H1 (cell line): ENCODE measurements around the gene RBM14. TPM values are rescaled to one million over a fixed set of nuclear protein-coding genes. Genes with fewer than 3 reads are reported as not detected.
A peak's percentile ranks its signal among the peaks of the same experiment; 100 is the strongest.

ENCODE experiments used
- BACH1 ChIP-seq: IDR thresholded peaks from 2 replicates; pipeline ENCODE4 v1.6.1; 2012; ENCODE audit warnings: low read length, improper control_type of control experiment
- CHD7 ChIP-seq: fragments of 300-600 bp; sonication (generic); IDR thresholded peaks from 2 replicates; pipeline ENCODE4 v1.7.1; 2012; ENCODE audit warnings: low read length, moderate library complexity, mild to moderate bottlenecking, inconsistent platforms; ENCODE audit not compliant: insufficient replicate concordance
- CTCF ChIP-seq, 3 experiments: IDR thresholded peaks; 1 replicate in 2 of 3; 2 replicates in 1 of 3; pipeline versions ENCODE4 v1.5.1 to v1.6.1; 2011; ENCODE audit warnings: low read length in 3 of 3, mild to moderate bottlenecking in 3 of 3, inconsistent platforms in 2 of 3, low read depth in 1 of 3, moderate library complexity in 1 of 3; ENCODE audit not compliant: insufficient read depth in 1 of 3; ENCODE audit errors: control extremely low read depth in 1 of 3
- RNF2 ChIP-seq: fragments of 200-900, 300-1000 bp; sonication (generic); IDR thresholded peaks from 2 replicates; pipeline ENCODE4 v1.7.1; 2016; ENCODE audit warnings: borderline replicate concordance, low read depth, mild to moderate bottlenecking, antibody characterized with exemption, low read length; ENCODE audit not compliant: poor library complexity, severe bottlenecking; ENCODE audit errors: missing control alignments
- TBP ChIP-seq: IDR thresholded peaks from 2 replicates; pipeline ENCODE4 v1.6.1; 2011; ENCODE audit warnings: low read depth, low read length, improper control_type of control experiment
- polyA plus RNA-seq, 7 experiments: library from polyadenylated mRNA; depleted of rRNA in 3 of 7; stranded (reverse) in 5 of 7; unstranded in 2 of 7; fragments of >200 nt in 5 of 7; fragments of 200-250 nt in 2 of 7; gene quantifications; 1 replicate in 5 of 7; 2 replicates in 1 of 7; 4 replicates in 1 of 7; pipeline versions ENCODE4 v1.2.1 to v1.2.3, GENCODE V29; 2011 to 2013; ENCODE audit warnings: missing spikeins in 2 of 7, mixed read lengths in 2 of 7
- total RNA-seq: library from RNA; stranded (reverse); fragmentation: NEBNext Ultra II Directional; extraction: Animal tissue kit (Norgen Biotek cat#: 25700); gene quantifications from 2 replicates; pipeline ENCODE4 v1.2.1, GENCODE V29; 2021
- TF ChIP-seq, protein P1 (sequence below): IDR thresholded peaks from 2 replicates; pipeline ENCODE4 v1.6.1; 2011; ENCODE audit warnings: low read depth, mild to moderate bottlenecking, low read length; ENCODE audit not compliant: insufficient read depth

The RBM14 gene
- total and polyA plus RNA-seq, 2 of the 8 experiments (the other 6 are each of a cell fraction or from before 2014, with no cell fraction given) = 67.2 to 142 TPM

- peak; percentile 12 for TF ChIP-seq CHD7
- no peak for TF ChIP-seq RNF2
- TF ChIP-seq TBP = no peak
- TF ChIP-seq BACH1 = no peak
- TF ChIP-seq, protein P1, sequence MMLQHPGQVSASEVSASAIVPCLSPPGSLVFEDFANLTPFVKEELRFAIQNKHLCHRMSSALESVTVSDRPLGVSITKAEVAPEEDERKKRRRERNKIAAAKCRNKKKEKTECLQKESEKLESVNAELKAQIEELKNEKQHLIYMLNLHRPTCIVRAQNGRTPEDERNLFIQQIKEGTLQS = no peak
- no peak for TF ChIP-seq CTCF (IDR thresholded peaks at IDR 0.05; ENCODE audit: control extremely low read depth in 1 of 3, insufficient read depth in 1 of 3, low read depth in 1 of 3, low read length in 3 of 3)
Observed at GRCh38 chr11:66639066-66639813, 22.8 kb downstream of the RBM14 start (continued).
